Thoracic aorta (tissue), 2 donors: ENCODE measurements around the gene CYRIA. TPM values are rescaled to one million over a fixed set of nuclear protein-coding genes. Genes with fewer than 3 reads are reported as not detected.

Experiments used
- ATAC-seq: fragments of 150-250 bp; one replicate; pipeline ENCODE4 v1.8.0; 2017; ENCODE audit warnings: low read depth; ENCODE audit not compliant: insufficient number of reproducible peaks, low FRiP score
- DNase-seq: peaks from one replicate; pipeline ENCODE4 v3.0.0-alpha.2; 2020; ENCODE audit warnings: low spot score
- H3K27ac ChIP-seq, 2 donors: fragments of 200-600 bp; sonication (generic); 1 replicate in 1 of 2; 2 replicates in 1 of 2; pipeline ENCODE4 v1.5.1; 2016; ENCODE audit warnings: mild to moderate bottlenecking in 2 of 2, moderate library complexity in 2 of 2
- H3K27me3 ChIP-seq: fragments of 200-600 bp; sonication (generic); replicated peaks from 2 replicates; pipeline ENCODE4 v1.6.0; 2016; ENCODE audit warnings: mild to moderate bottlenecking; ENCODE audit not compliant: insufficient read depth
- H3K36me3 ChIP-seq: fragments of 200-600 bp; sonication (generic); one replicate; pipeline ENCODE4 v1.5.1; 2016
- H3K4me1 ChIP-seq, 2 donors: fragments of 200-600 bp; sonication (generic); 1 replicate in 1 of 2; 2 replicates in 1 of 2; pipeline versions ENCODE4 v1.5.1 to v1.6.0; 2016; ENCODE audit warnings: low read depth in 2 of 2, mild to moderate bottlenecking in 1 of 2; ENCODE audit not compliant: control insufficient read depth in 1 of 2
- H3K4me3 ChIP-seq: fragments of 200-600 bp; sonication (generic); 2 replicates; pipeline ENCODE4 v1.5.1; 2016; ENCODE audit warnings: mild to moderate bottlenecking
- H3K9me3 ChIP-seq: fragments of 200-600 bp; sonication (generic); 2 replicates; pipeline ENCODE4 v1.5.1; 2016
- total RNA-seq, 2 donors: library from RNA; depleted of rRNA; stranded (reverse); fragments of >200 nt; gene quantifications; one replicate each; pipeline versions ENCODE4 v1.1.0 to v1.2.3, GENCODE V29; 2016
- TF ChIP-seq, protein P1 (sequence below): fragments of 200-600 bp; sonication (generic); IDR thresholded peaks from one replicate; pipeline ENCODE4 v1.5.1; 2019; ENCODE audit warnings: antibody characterized with exemption

CYRIA gene
- total RNA-seq, 2 donors from 2014 or later = 5.6 to 12.5 TPM

- Histone ChIP-seq H3K27me3 (no peaks in the 10 kb centered on the region), H3K4me1 (no peaks in the 10 kb centered on the region), H3K9me3 (no peaks in the 10 kb centered on the region), H3K36me3 (no peaks in the 10 kb centered on the region), H3K4me3 (no peak overlapping the region), H3K27ac (no peak overlapping the region)
- ATAC-seq (no peak), DNase-seq (no peak)
- TF ChIP-seq, protein P1, sequence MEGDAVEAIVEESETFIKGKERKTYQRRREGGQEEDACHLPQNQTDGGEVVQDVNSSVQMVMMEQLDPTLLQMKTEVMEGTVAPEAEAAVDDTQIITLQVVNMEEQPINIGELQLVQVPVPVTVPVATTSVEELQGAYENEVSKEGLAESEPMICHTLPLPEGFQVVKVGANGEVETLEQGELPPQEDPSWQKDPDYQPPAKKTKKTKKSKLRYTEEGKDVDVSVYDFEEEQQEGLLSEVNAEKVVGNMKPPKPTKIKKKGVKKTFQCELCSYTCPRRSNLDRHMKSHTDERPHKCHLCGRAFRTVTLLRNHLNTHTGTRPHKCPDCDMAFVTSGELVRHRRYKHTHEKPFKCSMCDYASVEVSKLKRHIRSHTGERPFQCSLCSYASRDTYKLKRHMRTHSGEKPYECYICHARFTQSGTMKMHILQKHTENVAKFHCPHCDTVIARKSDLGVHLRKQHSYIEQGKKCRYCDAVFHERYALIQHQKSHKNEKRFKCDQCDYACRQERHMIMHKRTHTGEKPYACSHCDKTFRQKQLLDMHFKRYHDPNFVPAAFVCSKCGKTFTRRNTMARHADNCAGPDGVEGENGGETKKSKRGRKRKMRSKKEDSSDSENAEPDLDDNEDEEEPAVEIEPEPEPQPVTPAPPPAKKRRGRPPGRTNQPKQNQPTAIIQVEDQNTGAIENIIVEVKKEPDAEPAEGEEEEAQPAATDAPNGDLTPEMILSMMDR = no peak
These were observed 35.1 kb upstream of the CYRIA start for GRCh38 chr2:16700551-16701259.

DNA sequence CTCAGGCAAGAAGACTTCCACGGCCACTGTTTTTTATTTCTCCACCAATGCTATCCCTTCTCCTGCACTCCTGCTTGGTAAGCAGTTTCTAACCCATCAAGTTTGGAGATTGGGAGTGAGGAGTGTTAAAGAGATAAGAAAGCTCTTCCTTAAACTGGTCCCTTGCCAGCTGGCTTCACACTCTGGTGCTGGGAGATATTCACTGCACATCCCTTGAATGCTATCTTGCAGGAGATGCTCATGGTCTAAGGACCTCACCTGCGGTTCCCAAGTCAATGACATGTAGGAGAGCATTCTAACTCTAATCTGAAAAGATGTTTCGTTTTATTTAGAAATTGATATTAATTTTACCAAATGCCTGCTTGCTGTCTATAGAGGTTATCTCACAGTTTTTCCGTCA, 28.2 kb upstream of the CYRIA start:
- no peaks in the 10 kb centered on the region for H3K4me1 ChIP-seq
- no peak for ATAC-seq
- H3K27me3 ChIP-seq = no peaks in the 10 kb centered on the region
- no peak overlapping the region for H3K27ac ChIP-seq
- H3K36me3 ChIP-seq = no peaks in the 10 kb centered on the region
- no peaks in the 10 kb centered on the region for H3K9me3 ChIP-seq
- DNase-seq = no peak
- H3K4me3 ChIP-seq = no peak overlapping the region
- TF ChIP-seq, protein P1 = no peak

- no peaks in the 10 kb centered on the region for H3K27me3 ChIP-seq
- no peaks in the 10 kb centered on the region for H3K4me1 ChIP-seq
- H3K9me3 ChIP-seq = no peaks in the 10 kb centered on the region
- H3K4me3 ChIP-seq = no peak overlapping the region
- TF ChIP-seq, protein P1 = no peak
- no peaks in the 10 kb centered on the region for H3K36me3 ChIP-seq
- ATAC-seq (no peak), DNase-seq (no peak)
- H3K27ac ChIP-seq = no peak overlapping the region
These were observed 25.6 kb upstream of the CYRIA start for GRCh38 chr2:16691261-16691660.

GRCh38 chr2:16687955-16688354, 22.3 kb upstream of the CYRIA start:
- DNase-seq = no peak
- Histone ChIP-seq H3K4me3 (no peak overlapping the region), H3K27me3 (no peaks in the 10 kb centered on the region), H3K4me1 (no peaks in the 10 kb centered on the region), H3K27ac (no peak overlapping the region), H3K36me3 (no peaks in the 10 kb centered on the region), H3K9me3 (no peaks in the 10 kb centered on the region)
- no peak for ATAC-seq
- TF ChIP-seq, protein P1 = no peak

- TF ChIP-seq, protein P1 = no peak
- H3K4me3 ChIP-seq = no peak overlapping the region
- H3K9me3 ChIP-seq = no peaks in the 10 kb centered on the region
- H3K36me3 ChIP-seq = no peaks in the 10 kb centered on the region
- no peaks in the 10 kb centered on the region for H3K4me1 ChIP-seq
- DNase-seq (no peak), ATAC-seq (no peak)
- H3K27ac ChIP-seq = no peak overlapping the region
- H3K27me3 ChIP-seq = no peaks in the 10 kb centered on the region
These were observed 21.6 kb upstream of the CYRIA start for GRCh38 chr2:16687222-16687621.
